ENCODE results near the gene BHLHA9.

The BHLHA9 gene

GRCh38 chr17:1298606-1299005 lies 28.4 kb downstream of the BHLHA9 start:
- ChIA-PET POLR2A (no interaction called here), CTCF (no interaction called here)

GRCh38 chr17:1299552-1300370 lies 29.5 kb downstream of the BHLHA9 start:
- no peak for DNase-seq (ENCODE audit: extremely low spot score)
- ChIA-PET POLR2A (no interaction called here), CTCF (no interaction called here)
- no peak for TF ChIP-seq SUZ12 (IDR thresholded peaks at IDR 0.05)
- TF ChIP-seq ARNT (IDR thresholded peaks at IDR 0.05), result no peak
- no peak for TF ChIP-seq FOXK2 (IDR thresholded peaks at IDR 0.05)
- no peak for TF ChIP-seq NFRKB (IDR thresholded peaks at IDR 0.05)

More at GRCh38 chr17:1298606-1299005, 28.4 kb downstream of the BHLHA9 start:
- TF ChIP-seq FOXM1 (IDR thresholded peaks at IDR 0.05; ENCODE audit: borderline replicate concordance), result no peak
- TF ChIP-seq PKNOX1 (IDR thresholded peaks at IDR 0.05), result no peak
- no peak for TF ChIP-seq SP1 (IDR thresholded peaks at IDR 0.05)
- TF ChIP-seq HDGF (IDR thresholded peaks at IDR 0.05; ENCODE audit: borderline replicate concordance), result no peak
- no peak for TF ChIP-seq ZNF384 (IDR thresholded peaks at IDR 0.05)
- TF ChIP-seq FOXA1 (IDR thresholded peaks at IDR 0.05), result no peak
- no peak for TF ChIP-seq TARDBP (IDR thresholded peaks at IDR 0.05)
- TF ChIP-seq NFRKB (IDR thresholded peaks at IDR 0.05), result no peak
- no peak for TF ChIP-seq CTBP1 (IDR thresholded peaks at IDR 0.05; ENCODE audit: borderline replicate concordance)
- no peak for TF ChIP-seq ARNT (IDR thresholded peaks at IDR 0.05)
- no peak for TF ChIP-seq BHLHE40 (IDR thresholded peaks at IDR 0.05; ENCODE audit: borderline replicate concordance)
- no peak for TF ChIP-seq LEF1 (IDR thresholded peaks at IDR 0.05; ENCODE audit: borderline replicate concordance)
- TF ChIP-seq SUZ12 (IDR thresholded peaks at IDR 0.05), result no peak
- no peak for TF ChIP-seq FOXK2 (IDR thresholded peaks at IDR 0.05)
- no peak for TF ChIP-seq L3MBTL2 (conservative IDR thresholded peaks at IDR 0.05)
- no peak for TF ChIP-seq ELF4 (IDR thresholded peaks at IDR 0.05)
- DNase-seq (ENCODE audit: extremely low spot score), result no peak

GRCh38 chr17:1300371-1300905 lies 30.2 kb downstream of the BHLHA9 start:
- CTCF ChIA-PET, result no interaction called here

GRCh38 chr17:1301546-1301945 lies 31.3 kb downstream of the BHLHA9 start:
- DNase-seq (ENCODE audit: extremely low spot score), result no peak
- POLR2A ChIA-PET, result no interaction called here
- TF ChIP-seq ARNT (IDR thresholded peaks at IDR 0.05), result no peak
- no peak for TF ChIP-seq ZNF384 (IDR thresholded peaks at IDR 0.05)
- TF ChIP-seq SP1 (IDR thresholded peaks at IDR 0.05), result no peak
- TF ChIP-seq LEF1 (IDR thresholded peaks at IDR 0.05; ENCODE audit: borderline replicate concordance), result no peak
- no peak for TF ChIP-seq HDGF (IDR thresholded peaks at IDR 0.05; ENCODE audit: borderline replicate concordance)
- TF ChIP-seq L3MBTL2 (conservative IDR thresholded peaks at IDR 0.05), result no peak
- TF ChIP-seq ELF4 (IDR thresholded peaks at IDR 0.05), result no peak
- TF ChIP-seq FOXM1 (IDR thresholded peaks at IDR 0.05; ENCODE audit: borderline replicate concordance), result no peak
- CTCF ChIA-PET, result no interaction called here

More at GRCh38 chr17:1300371-1300905, 30.2 kb downstream of the BHLHA9 start:
- DNase-seq (ENCODE audit: extremely low spot score), result no peak
- POLR2A ChIA-PET, result no interaction called here
- TF ChIP-seq ELF4 (IDR thresholded peaks at IDR 0.05) (no peak), BHLHE40 (IDR thresholded peaks at IDR 0.05; ENCODE audit: borderline replicate concordance) (no peak), HDGF (IDR thresholded peaks at IDR 0.05; ENCODE audit: borderline replicate concordance) (no peak), LEF1 (IDR thresholded peaks at IDR 0.05; ENCODE audit: borderline replicate concordance) (no peak), ARNT (IDR thresholded peaks at IDR 0.05) (no peak), PKNOX1 (IDR thresholded peaks at IDR 0.05) (no peak), CTBP1 (IDR thresholded peaks at IDR 0.05; ENCODE audit: borderline replicate concordance) (no peak), SP1 (IDR thresholded peaks at IDR 0.05) (no peak), NFRKB (IDR thresholded peaks at IDR 0.05) (no peak), ZNF384 (IDR thresholded peaks at IDR 0.05) (no peak), TARDBP (IDR thresholded peaks at IDR 0.05) (no peak), L3MBTL2 (conservative IDR thresholded peaks at IDR 0.05) (no peak), FOXM1 (IDR thresholded peaks at IDR 0.05; ENCODE audit: borderline replicate concordance) (no peak), FOXK2 (IDR thresholded peaks at IDR 0.05) (no peak), FOXA1 (IDR thresholded peaks at IDR 0.05) (no peak)

- TF ChIP-seq L3MBTL2 (conservative IDR thresholded peaks at IDR 0.05) (no peak), FOXA1 (IDR thresholded peaks at IDR 0.05) (no peak), ARNT (IDR thresholded peaks at IDR 0.05) (no peak), NFRKB (IDR thresholded peaks at IDR 0.05) (no peak), ZNF384 (IDR thresholded peaks at IDR 0.05) (no peak), TARDBP (IDR thresholded peaks at IDR 0.05) (no peak), HDGF (IDR thresholded peaks at IDR 0.05; ENCODE audit: borderline replicate concordance) (no peak), LEF1 (IDR thresholded peaks at IDR 0.05; ENCODE audit: borderline replicate concordance) (no peak), BHLHE40 (IDR thresholded peaks at IDR 0.05; ENCODE audit: borderline replicate concordance) (no peak), ELF4 (IDR thresholded peaks at IDR 0.05) (no peak), PKNOX1 (IDR thresholded peaks at IDR 0.05) (no peak), CTBP1 (IDR thresholded peaks at IDR 0.05; ENCODE audit: borderline replicate concordance) (no peak), SUZ12 (IDR thresholded peaks at IDR 0.05) (no peak), FOXM1 (IDR thresholded peaks at IDR 0.05; ENCODE audit: borderline replicate concordance) (no peak), SP1 (IDR thresholded peaks at IDR 0.05) (no peak), FOXK2 (IDR thresholded peaks at IDR 0.05) (no peak)
- DNase-seq (ENCODE audit: extremely low spot score), result no peak
- ChIA-PET POLR2A (interaction anchor here (1.1 kb wide), 1 partner anchor 37 kb away, joined by 3 read pairs; no protein-coding TSS in a partner anchor), CTCF (no interaction called here)
These were observed 32.5 kb downstream of the BHLHA9 start for GRCh38 chr17:1302761-1303160.

GRCh38 chr17:1304522-1304921 lies 34.3 kb downstream of the BHLHA9 start:
- POLR2A ChIA-PET, result no interaction called here
- no peak for TF ChIP-seq HDGF (IDR thresholded peaks at IDR 0.05; ENCODE audit: borderline replicate concordance)
- TF ChIP-seq ZNF384 (IDR thresholded peaks at IDR 0.05), result no peak
- CTCF ChIA-PET, result no interaction called here
- no peak for DNase-seq (ENCODE audit: extremely low spot score)
